AG04450 (cell line): Measurements from ENCODE around the gene CYSTM1. TPM values are rescaled to one million over a fixed set of nuclear protein-coding genes. Genes with fewer than 3 reads are reported as not detected.

Source experiments
- CTCF ChIA-PET: fragments of 300-600, 350-600 bp; formaldehyde crosslinking; extraction: SDS; loops from one replicate; lab custom pipeline; 2022; ENCODE audit warnings: antibody characterized with exemption, inconsistent platforms; lab: Charles Lee
- POLR2A ChIA-PET: fragments of 350-600 bp; formaldehyde crosslinking; extraction: SDS; loops from one replicate; lab custom pipeline; 2021; ENCODE audit warnings: antibody characterized with exemption, inconsistent platforms; lab: Yijun Ruan, JAX
- DNase-seq: peaks from one replicate; pipeline ENCODE4 v3.0.0-alpha.2; 2011; ENCODE audit warnings: low read depth, low spot score
- H3K27ac ChIP-seq: one replicate; pipeline ENCODE4 v1.5.1; 2012; ENCODE audit warnings: low read depth, low read length, control low read depth
- H3K27me3 ChIP-seq: one replicate; pipeline ENCODE4 v1.6.0; 2012; ENCODE audit warnings: low read length; ENCODE audit not compliant: control insufficient read depth, insufficient read depth
- H3K4me3 ChIP-seq: 2 replicates; pipeline ENCODE4 v1.5.1; 2011; ENCODE audit warnings: mild to moderate bottlenecking, low read depth, low read length, control low read depth
- H3K9me3 ChIP-seq: 2 replicates; pipeline ENCODE4 v1.5.1; 2012; ENCODE audit warnings: low read length; ENCODE audit not compliant: control insufficient read depth, insufficient read depth
- CTCF ChIP-seq: IDR thresholded peaks from 2 replicates; pipeline ENCODE4 v1.5.1; 2011; ENCODE audit warnings: low read depth, low read length, control low read depth, inconsistent platforms
- polyA plus RNA-seq: library from polyadenylated mRNA; depleted of rRNA; stranded (reverse); fragments of >200 nt; gene quantifications from 2 replicates; pipeline ENCODE4 v1.2.3, GENCODE V29; 2011

CYSTM1 gene
- polyA plus RNA-seq, 1 experiment: 13.1 TPM

- Histone ChIP-seq H3K9me3 (no peaks in the 10 kb centered on the region), H3K27me3 (no peaks in the 10 kb centered on the region), H3K27ac (no peak overlapping the region), H3K4me3 (no peak overlapping the region)
- ChIA-PET POLR2A (no interaction called here), CTCF (no interaction called here)
- no peak for TF ChIP-seq CTCF
- DNase-seq: no peak
These were observed 27.1 kb downstream of the CYSTM1 start for GRCh38 chr5:140202078-140202477.

- ChIA-PET CTCF (interaction anchor here (0.6 kb wide), 1 partner anchor 25 kb away, joined by 11 read pairs; no protein-coding TSS in a partner anchor), POLR2A (no interaction called here)
- DNase-seq: no peak
- H3K9me3 ChIP-seq: no peaks in the 10 kb centered on the region
- H3K27ac ChIP-seq: no peak overlapping the region
- H3K4me3 ChIP-seq: no peak overlapping the region
- no peaks in the 10 kb centered on the region for H3K27me3 ChIP-seq
- no peak for TF ChIP-seq CTCF
These were observed 27.6 kb downstream of the CYSTM1 start for GRCh38 chr5:140202610-140203009.

GRCh38 chr5:140205216-140205615 lies 30.2 kb downstream of the CYSTM1 start:
- TF ChIP-seq CTCF: no peak
- no peak overlapping the region for H3K4me3 ChIP-seq
- H3K9me3 ChIP-seq: no peaks in the 10 kb centered on the region
- no peak for DNase-seq
- H3K27me3 ChIP-seq: no peaks in the 10 kb centered on the region
- no peak overlapping the region for H3K27ac ChIP-seq
- ChIA-PET CTCF (interaction anchor here (0.6 to 1.4 kb wide), 2 partner anchors 147 to 163 kb away, joined by 4 read pairs; no protein-coding TSS in a partner anchor), POLR2A (no interaction called here)

GRCh38 chr5:140205952-140206351 lies 31.0 kb downstream of the CYSTM1 start:
- CTCF ChIA-PET: interaction anchor here (0.6 to 1.4 kb wide), 3 partner anchors 117 to 146 kb away, joined by 4 read pairs; no protein-coding TSS in a partner anchor
- H3K27ac ChIP-seq: no peak overlapping the region
- H3K4me3 ChIP-seq: no peak overlapping the region
- POLR2A ChIA-PET: interaction anchor here (0.5 kb wide), 1 partner anchor 29 kb away, joined by 4 read pairs; no protein-coding TSS in a partner anchor
- H3K27me3 ChIP-seq: no peaks in the 10 kb centered on the region
- no peaks in the 10 kb centered on the region for H3K9me3 ChIP-seq
- no peak for DNase-seq
- no peak for TF ChIP-seq CTCF

GRCh38 chr5:140207250-140207964 lies 32.4 kb downstream of the CYSTM1 start:
- TF ChIP-seq CTCF: no peak
- POLR2A ChIA-PET: interaction anchor here (0.6 kb wide), 1 partner anchor 512 kb away, joined by 6 read pairs; no protein-coding TSS in a partner anchor
- CTCF ChIA-PET: no interaction called here

More at GRCh38 chr5:140207250-140207964, 32.4 kb downstream of the CYSTM1 start:
- Histone ChIP-seq H3K27ac (no peak overlapping the region), H3K27me3 (no peaks in the 10 kb centered on the region), H3K9me3 (no peaks in the 10 kb centered on the region), H3K4me3 (no peak overlapping the region)
- DNase-seq: no peak
